Fibroblast of peridontal ligament (primary cell): ENCODE results near the gene SOX10.
"Not testable (repeated sequence)": the region's sequence is repeated elsewhere in the genome, so short reads cannot be mapped to it uniquely, and the experiment has no call there.

ENCODE experiments used
- DNase-seq: peaks from one replicate; pipeline ENCODE4 v3.0.0-alpha.2; 2010; ENCODE audit errors: extremely low read depth

The SOX10 gene

GRCh38 chr22:37986371-37986770 is 2.0 kb upstream of the SOX10 start:
- DNase-seq = no peak

GRCh38 chr22:37985751-37986281 is 1.5 kb upstream of the SOX10 start:
- no peak for DNase-seq

- DNase-seq = no peak
Measured at GRCh38 chr22:37985050-37985585, 763 bp upstream of the SOX10 start.

- DNase-seq = no peak
Measured at GRCh38 chr22:37982938-37983859, 1.2 kb downstream of the SOX10 start.

GRCh38 chr22:37982151-37982785 is 2.1 kb downstream of the SOX10 start:
- DNase-seq = no peak

GRCh38 chr22:37981282-37982011 is 2.9 kb downstream of the SOX10 start:
- DNase-seq = no peak

- no peak for DNase-seq
Measured at GRCh38 chr22:37979782-37980181, 4.6 kb downstream of the SOX10 start.

GRCh38 chr22:37976547-37976946 is 7.8 kb downstream of the SOX10 start:
- DNase-seq = no peak

- not testable (repeated sequence) for DNase-seq
Measured at GRCh38 chr22:37976022-37976421, 8.3 kb downstream of the SOX10 start.

GRCh38 chr22:37975153-37975552 is 9.2 kb downstream of the SOX10 start:
- DNase-seq = no peak

- no peak for DNase-seq
Measured at GRCh38 chr22:37973271-37974170, 10.8 kb downstream of the SOX10 start.

- no peak for DNase-seq
Measured at GRCh38 chr22:37972527-37972926, 11.8 kb downstream of the SOX10 start.

- DNase-seq = no peak
Measured at GRCh38 chr22:37971475-37972434, 12.6 kb downstream of the SOX10 start.

- DNase-seq = no peak
Measured at GRCh38 chr22:37970864-37971263, 13.5 kb downstream of the SOX10 start.

- no peak for DNase-seq
Measured at GRCh38 chr22:37968452-37969251, 15.7 kb downstream of the SOX10 start.

- no peak for DNase-seq
Measured at GRCh38 chr22:37967637-37968451, 16.5 kb downstream of the SOX10 start.

GRCh38 chr22:37967147-37967546 is 17.2 kb downstream of the SOX10 start:
- DNase-seq = no peak
